ENCODE measurements around the gene KIAA0586.

The KIAA0586 gene

GRCh38 chr14:58560208-58560607 is 132.7 kb downstream of the KIAA0586 start:
- no peak overlapping the region for H2AK5ac ChIP-seq (ENCODE audit: low read length)

GRCh38 chr14:58562141-58562540 is 134.6 kb downstream of the KIAA0586 start:
- Histone ChIP-seq H4K8ac (ENCODE audit: low read depth, low read length) (no peak overlapping the region), H4K12ac (ENCODE audit: low read depth, low read length) (no peak overlapping the region), H3K27me3 (ENCODE audit: insufficient read depth, low read length) (no peaks in the 10 kb centered on the region), H3K23ac (ENCODE audit: low read length) (no peak overlapping the region), H3K14ac (ENCODE audit: low read length) (no peak overlapping the region), H3K79me2 (ENCODE audit: control insufficient read depth, insufficient read depth, low read length, poor library complexity) (no peaks in the 10 kb centered on the region), H3K4ac (ENCODE audit: low read depth, low read length) (no peak overlapping the region), H2AFZ (ENCODE audit: insufficient read depth, low read length, poor library complexity) (no peak overlapping the region), H4K91ac (ENCODE audit: low read depth, low read length) (no peak overlapping the region), H3K79me1 (ENCODE audit: low read length) (no peaks in the 10 kb centered on the region), H3K4me3 (ENCODE audit: low read depth, low read length) (no peak overlapping the region), H3K9ac (ENCODE audit: low read length) (no peak overlapping the region), H3K4me1 (ENCODE audit: control insufficient read depth in 1 of 2, insufficient read depth in 2 of 2, low read length in 2 of 2) (peaks cover 0 to 6% of the 10 kb centered on the region in 2 experiments), H2BK12ac (ENCODE audit: low read length) (no peak overlapping the region), H2BK120ac (ENCODE audit: insufficient read depth, low read length, poor library complexity) (no peak overlapping the region), H3K18ac (ENCODE audit: low read length) (no peak overlapping the region), H3K4me2 (ENCODE audit: low read length) (no peak overlapping the region), H2BK5ac (ENCODE audit: low read depth, low read length, poor library complexity) (no peak overlapping the region), H2AK5ac (ENCODE audit: low read length) (no peak overlapping the region), H3K36me3 (ENCODE audit: control insufficient read depth in 1 of 2, insufficient read depth in 2 of 2, low read length in 2 of 2) (no peaks in the 10 kb centered on the region), H3K9me3 (ENCODE audit: insufficient read depth, low read depth, low read length) (no peaks in the 10 kb centered on the region), H3K27ac (ENCODE audit: low read depth, low read length) (no peak overlapping the region)
- no CpG with 5 or more reads among the region's 2 CpGs for WGBS (ENCODE audit: extremely low coverage, insufficient coverage, insufficient read length)
- DNase-seq: no peak

More at GRCh38 chr14:58560208-58560607, 132.7 kb downstream of the KIAA0586 start:
- Histone ChIP-seq H3K79me1 (ENCODE audit: low read length) (no peaks in the 10 kb centered on the region), H3K4ac (ENCODE audit: low read depth, low read length) (no peak overlapping the region), H2BK120ac (ENCODE audit: insufficient read depth, low read length, poor library complexity) (no peak overlapping the region), H3K14ac (ENCODE audit: low read length) (no peak overlapping the region), H3K27ac (ENCODE audit: low read depth, low read length) (no peak overlapping the region), H3K4me1 (ENCODE audit: control insufficient read depth in 1 of 2, insufficient read depth in 2 of 2, low read length in 2 of 2) (peaks cover 0 to 6% of the 10 kb centered on the region in 2 experiments), H3K9ac (ENCODE audit: low read length) (no peak overlapping the region), H3K36me3 (ENCODE audit: control insufficient read depth in 1 of 2, insufficient read depth in 2 of 2, low read length in 2 of 2) (no peaks in the 10 kb centered on the region), H3K79me2 (ENCODE audit: control insufficient read depth, insufficient read depth, low read length, poor library complexity) (no peaks in the 10 kb centered on the region), H3K4me2 (ENCODE audit: low read length) (no peak overlapping the region), H3K27me3 (ENCODE audit: insufficient read depth, low read length) (no peaks in the 10 kb centered on the region), H4K8ac (ENCODE audit: low read depth, low read length) (no peak overlapping the region), H3K23ac (ENCODE audit: low read length) (no peak overlapping the region), H2BK12ac (ENCODE audit: low read length) (no peak overlapping the region), H4K91ac (ENCODE audit: low read depth, low read length) (no peak overlapping the region), H2BK5ac (ENCODE audit: low read depth, low read length, poor library complexity) (no peak overlapping the region), H3K4me3 (ENCODE audit: low read depth, low read length) (no peak overlapping the region), H3K9me3 (ENCODE audit: insufficient read depth, low read depth, low read length) (no peaks in the 10 kb centered on the region), H2AFZ (ENCODE audit: insufficient read depth, low read length, poor library complexity) (no peak overlapping the region), H3K18ac (ENCODE audit: low read length) (no peak overlapping the region), H4K12ac (ENCODE audit: low read depth, low read length) (no peak overlapping the region)
- WGBS (ENCODE audit: extremely low coverage, insufficient coverage, insufficient read length): no CpG with 5 or more reads among the region's 3 CpGs
- DNase-seq: no peak

- Histone ChIP-seq H3K79me1 (ENCODE audit: low read length) (no peaks in the 10 kb centered on the region), H4K12ac (ENCODE audit: low read depth, low read length) (no peak overlapping the region), H2BK5ac (ENCODE audit: low read depth, low read length, poor library complexity) (no peak overlapping the region), H3K4me1 (ENCODE audit: control insufficient read depth in 1 of 2, insufficient read depth in 2 of 2, low read length in 2 of 2) (peaks cover 0 to 3% of the 10 kb centered on the region in 2 experiments), H3K27ac (ENCODE audit: low read depth, low read length) (no peak overlapping the region), H3K4me2 (ENCODE audit: low read length) (no peak overlapping the region), H3K4me3 (ENCODE audit: low read depth, low read length) (no peak overlapping the region), H2AFZ (ENCODE audit: insufficient read depth, low read length, poor library complexity) (no peak overlapping the region), H3K4ac (ENCODE audit: low read depth, low read length) (no peak overlapping the region), H3K27me3 (ENCODE audit: insufficient read depth, low read length) (no peaks in the 10 kb centered on the region), H3K36me3 (ENCODE audit: control insufficient read depth in 1 of 2, insufficient read depth in 2 of 2, low read length in 2 of 2) (no peaks in the 10 kb centered on the region), H2BK12ac (ENCODE audit: low read length) (no peak overlapping the region), H4K8ac (ENCODE audit: low read depth, low read length) (no peak overlapping the region), H2BK120ac (ENCODE audit: insufficient read depth, low read length, poor library complexity) (no peak overlapping the region), H2AK5ac (ENCODE audit: low read length) (peak overlapping the region; percentile 62), H3K14ac (ENCODE audit: low read length) (no peak overlapping the region), H4K91ac (ENCODE audit: low read depth, low read length) (no peak overlapping the region), H3K18ac (ENCODE audit: low read length) (no peak overlapping the region), H3K79me2 (ENCODE audit: control insufficient read depth, insufficient read depth, low read length, poor library complexity) (no peaks in the 10 kb centered on the region), H3K9me3 (ENCODE audit: insufficient read depth, low read depth, low read length) (no peaks in the 10 kb centered on the region), H3K23ac (ENCODE audit: low read length) (no peak overlapping the region), H3K9ac (ENCODE audit: low read length) (no peak overlapping the region)
- no peak for DNase-seq
- no CpG with 5 or more reads among the region's 3 CpGs for WGBS (ENCODE audit: extremely low coverage, insufficient coverage, insufficient read length)
Measured at GRCh38 chr14:58563978-58564377, 136.5 kb downstream of the KIAA0586 start.

- Histone ChIP-seq H3K27ac (ENCODE audit: low read depth, low read length) (no peak overlapping the region), H4K91ac (ENCODE audit: low read depth, low read length) (no peak overlapping the region), H3K18ac (ENCODE audit: low read length) (no peak overlapping the region), H3K9me3 (ENCODE audit: insufficient read depth, low read depth, low read length) (no peaks in the 10 kb centered on the region), H2AK5ac (ENCODE audit: low read length) (no peak overlapping the region), H2AFZ (ENCODE audit: insufficient read depth, low read length, poor library complexity) (no peak overlapping the region), H3K4me1 (ENCODE audit: control insufficient read depth in 1 of 2, insufficient read depth in 2 of 2, low read length in 2 of 2) (no peaks in the 10 kb centered on the region), H3K14ac (ENCODE audit: low read length) (no peak overlapping the region), H3K79me1 (ENCODE audit: low read length) (no peaks in the 10 kb centered on the region), H3K23ac (ENCODE audit: low read length) (no peak overlapping the region), H3K9ac (ENCODE audit: low read length) (no peak overlapping the region), H4K8ac (ENCODE audit: low read depth, low read length) (no peak overlapping the region), H2BK120ac (ENCODE audit: insufficient read depth, low read length, poor library complexity) (no peak overlapping the region), H4K12ac (ENCODE audit: low read depth, low read length) (no peak overlapping the region), H3K27me3 (ENCODE audit: insufficient read depth, low read length) (no peaks in the 10 kb centered on the region), H3K79me2 (ENCODE audit: control insufficient read depth, insufficient read depth, low read length, poor library complexity) (no peaks in the 10 kb centered on the region), H2BK5ac (ENCODE audit: low read depth, low read length, poor library complexity) (no peak overlapping the region), H3K4me3 (ENCODE audit: low read depth, low read length) (no peak overlapping the region), H3K4ac (ENCODE audit: low read depth, low read length) (no peak overlapping the region), H3K4me2 (ENCODE audit: low read length) (no peak overlapping the region), H3K36me3 (ENCODE audit: control insufficient read depth in 1 of 2, insufficient read depth in 2 of 2, low read length in 2 of 2) (no peaks in the 10 kb centered on the region), H2BK12ac (ENCODE audit: low read length) (no peak overlapping the region)
- no peak for DNase-seq
- WGBS (ENCODE audit: extremely low coverage, insufficient coverage, insufficient read length): no CpG with 5 or more reads among the region's 4 CpGs
Measured at GRCh38 chr14:58565832-58566231, 138.3 kb downstream of the KIAA0586 start.
